SH-SY5Y (cell line): ENCODE measurements around the gene TCF15.

Source experiments
- GATA2 ChIP-seq: IDR thresholded peaks from 2 replicates; pipeline ENCODE4 v1.6.1; 2011; ENCODE audit warnings: mild to moderate bottlenecking, low read depth, low read length
- GATA3 ChIP-seq: IDR thresholded peaks from 2 replicates; pipeline ENCODE4 v1.6.1; 2011; ENCODE audit warnings: low read depth, mild to moderate bottlenecking, low read length, moderate library complexity

- TF ChIP-seq GATA2 (no peak), GATA3 (no peak)
Measured at GRCh38 chr20:646107-646867, 36.2 kb upstream of the TCF15 start.
